HEK293 (cell line): ENCODE results near the gene MGMT.

Experiments
- BCL11B ChIP-seq: fragments of 450-650 bp; formaldehyde crosslinking; IDR thresholded peaks from 2 replicates; pipeline ENCODE4 v1.5.1; 2016; ENCODE audit warnings: low read depth, missing biosample characterization, missing genetic modification characterization
- IKZF3 ChIP-seq: fragments of 450-650 bp; IDR thresholded peaks from 2 replicates; pipeline ENCODE4 v1.5.0; 2018; ENCODE audit warnings: missing biosample characterization, mild to moderate bottlenecking, missing genetic modification characterization, moderate library complexity
- KLF7 ChIP-seq: fragments of 450-650 bp; formaldehyde crosslinking; IDR thresholded peaks from 2 replicates; pipeline ENCODE4 v1.5.1; 2016; ENCODE audit warnings: missing biosample characterization, missing genetic modification characterization, borderline replicate concordance
- MEIS1 ChIP-seq: sonication (generic); formaldehyde crosslinking; IDR thresholded peaks from 2 replicates; pipeline ENCODE4 v1.8.1; 2022; ENCODE audit warnings: missing genetic modification reagents, mild to moderate bottlenecking, borderline replicate concordance
- PRDM6 ChIP-seq: fragments of 450-650 bp; formaldehyde crosslinking; IDR thresholded peaks from 2 replicates; pipeline ENCODE4 v1.5.1; 2017; ENCODE audit warnings: missing biosample characterization, missing genetic modification characterization
- SALL2 ChIP-seq: fragments of 450-650 bp; formaldehyde crosslinking; IDR thresholded peaks from 2 replicates; pipeline ENCODE4 v1.5.0; 2017; ENCODE audit warnings: missing biosample characterization, mild to moderate bottlenecking, missing genetic modification characterization, borderline replicate concordance
- YY1 ChIP-seq: fragments of 450-650 bp; formaldehyde crosslinking; IDR thresholded peaks from 2 replicates; pipeline ENCODE4 v1.5.1; 2018; ENCODE audit warnings: missing biosample characterization, missing genetic modification characterization
- ZBTB10 ChIP-seq: fragments of 450-650 bp; formaldehyde crosslinking; IDR thresholded peaks from 2 replicates; pipeline ENCODE4 v1.5.1; 2016; ENCODE audit warnings: missing biosample characterization, missing genetic modification characterization
- ZBTB48 ChIP-seq: fragments of 450-650 bp; formaldehyde crosslinking; IDR thresholded peaks from 2 replicates; pipeline ENCODE4 v1.5.1; 2016; ENCODE audit warnings: missing biosample characterization, missing genetic modification characterization
- ZFP37 ChIP-seq: fragments of 450-650 bp; formaldehyde crosslinking; IDR thresholded peaks from 2 replicates; pipeline ENCODE4 v1.5.1; 2016; ENCODE audit warnings: missing biosample characterization, missing genetic modification characterization
- ZFP69B ChIP-seq: fragments of 450-650 bp; formaldehyde crosslinking; IDR thresholded peaks from 2 replicates; pipeline ENCODE4 v1.5.1; 2016; ENCODE audit warnings: missing biosample characterization, missing genetic modification characterization
- ZNF121 ChIP-seq: fragments of 450-650 bp; formaldehyde crosslinking; IDR thresholded peaks from 2 replicates; pipeline ENCODE4 v1.5.1; 2016; ENCODE audit warnings: missing biosample characterization, missing genetic modification characterization
- ZNF138 ChIP-seq: fragments of 450-650 bp; formaldehyde crosslinking; IDR thresholded peaks from 2 replicates; pipeline ENCODE4 v1.5.1; 2016; ENCODE audit warnings: missing biosample characterization, missing genetic modification characterization, borderline replicate concordance
- ZNF184 ChIP-seq: fragments of 450-650 bp; IDR thresholded peaks from 2 replicates; pipeline ENCODE4 v1.5.1; 2018; ENCODE audit warnings: missing biosample characterization, mild to moderate bottlenecking, missing genetic modification characterization
- ZNF2 ChIP-seq: fragments of 450-650 bp; formaldehyde crosslinking; IDR thresholded peaks from 2 replicates; pipeline ENCODE4 v1.5.1; 2016; ENCODE audit warnings: missing biosample characterization, missing genetic modification characterization
- ZNF223 ChIP-seq: fragments of 450-650 bp; formaldehyde crosslinking; IDR thresholded peaks from 2 replicates; pipeline ENCODE4 v1.5.1; 2016; ENCODE audit warnings: missing biosample characterization, missing genetic modification characterization
- ZNF335 ChIP-seq: fragments of 450-650 bp; formaldehyde crosslinking; conservative IDR thresholded peaks from 2 replicates; pipeline ENCODE4 v1.5.1; 2016; ENCODE audit warnings: missing biosample characterization, missing genetic modification characterization
- ZNF350 ChIP-seq: fragments of 450-650 bp; formaldehyde crosslinking; IDR thresholded peaks from 2 replicates; pipeline ENCODE4 v1.5.0; 2017; ENCODE audit warnings: missing biosample characterization, mild to moderate bottlenecking, missing genetic modification characterization
- ZNF404 ChIP-seq: fragments of 450-650 bp; formaldehyde crosslinking; IDR thresholded peaks from 2 replicates; pipeline ENCODE4 v1.5.1; 2017; ENCODE audit warnings: missing biosample characterization, missing genetic modification characterization
- ZNF433 ChIP-seq: fragments of 450-650 bp; formaldehyde crosslinking; IDR thresholded peaks from 2 replicates; pipeline ENCODE4 v1.5.1; 2016; ENCODE audit warnings: missing biosample characterization, missing genetic modification characterization, low read depth
- ZNF510 ChIP-seq: fragments of 450-650 bp; formaldehyde crosslinking; IDR thresholded peaks from 2 replicates; pipeline ENCODE4 v1.5.1; 2018; ENCODE audit warnings: mild to moderate bottlenecking, missing genetic modification characterization, missing biosample characterization; ENCODE audit not compliant: insufficient replicate concordance
- ZNF555 ChIP-seq: fragments of 450-650 bp; formaldehyde crosslinking; conservative IDR thresholded peaks from 2 replicates; pipeline ENCODE4 v1.5.1; 2017; ENCODE audit warnings: missing biosample characterization, mild to moderate bottlenecking, missing genetic modification characterization, inconsistent platforms
- ZNF580 ChIP-seq: fragments of 450-650 bp; formaldehyde crosslinking; IDR thresholded peaks from 2 replicates; pipeline ENCODE4 v1.5.1; 2016; ENCODE audit warnings: missing biosample characterization, missing genetic modification characterization
- ZNF600 ChIP-seq: fragments of 450-650 bp; formaldehyde crosslinking; IDR thresholded peaks from 2 replicates; pipeline ENCODE4 v1.5.1; 2016; ENCODE audit warnings: missing biosample characterization, missing genetic modification characterization
- ZNF623 ChIP-seq: fragments of 450-650 bp; formaldehyde crosslinking; IDR thresholded peaks from 2 replicates; pipeline ENCODE4 v1.5.1; 2016; ENCODE audit warnings: missing biosample characterization, missing genetic modification characterization
- ZNF629 ChIP-seq: fragments of 450-650 bp; formaldehyde crosslinking; IDR thresholded peaks from 2 replicates; pipeline ENCODE4 v1.5.1; 2017; ENCODE audit warnings: missing biosample characterization, missing genetic modification characterization
- ZNF664 ChIP-seq: fragments of 450-650 bp; formaldehyde crosslinking; IDR thresholded peaks from 2 replicates; pipeline ENCODE4 v1.5.1; 2016; ENCODE audit warnings: missing biosample characterization, missing genetic modification characterization
- ZNF670 ChIP-seq: fragments of 450-650 bp; formaldehyde crosslinking; IDR thresholded peaks from 2 replicates; pipeline ENCODE4 v1.5.1; 2016; ENCODE audit warnings: missing biosample characterization, missing genetic modification characterization, low read depth
- ZNF747 ChIP-seq: fragments of 450-650 bp; formaldehyde crosslinking; IDR thresholded peaks from 2 replicates; pipeline ENCODE4 v1.5.1; 2016; ENCODE audit warnings: missing biosample characterization, missing genetic modification characterization
- ZNF830 ChIP-seq: fragments of 450-650 bp; IDR thresholded peaks from 2 replicates; pipeline ENCODE4 v1.5.0; 2018; ENCODE audit warnings: missing biosample characterization, missing genetic modification characterization, low read depth, mild to moderate bottlenecking, moderate library complexity
- TF ChIP-seq, protein P1 (sequence below): fragments of 450-650 bp; formaldehyde crosslinking; IDR thresholded peaks from 2 replicates; pipeline ENCODE4 v1.5.1; 2017; ENCODE audit warnings: missing biosample characterization, missing genetic modification characterization
- TF ChIP-seq, protein P2 (sequence below): sonication (generic); formaldehyde crosslinking; IDR thresholded peaks from 2 replicates; pipeline ENCODE4 v1.8.1; 2022; ENCODE audit warnings: mild to moderate bottlenecking, moderate library complexity, missing genetic modification reagents
- TF ChIP-seq, protein P3 (sequence below): fragments of 450-650 bp; formaldehyde crosslinking; IDR thresholded peaks from 2 replicates; pipeline ENCODE4 v1.5.1; 2016; ENCODE audit warnings: missing biosample characterization, missing genetic modification characterization

MGMT gene

DNA sequence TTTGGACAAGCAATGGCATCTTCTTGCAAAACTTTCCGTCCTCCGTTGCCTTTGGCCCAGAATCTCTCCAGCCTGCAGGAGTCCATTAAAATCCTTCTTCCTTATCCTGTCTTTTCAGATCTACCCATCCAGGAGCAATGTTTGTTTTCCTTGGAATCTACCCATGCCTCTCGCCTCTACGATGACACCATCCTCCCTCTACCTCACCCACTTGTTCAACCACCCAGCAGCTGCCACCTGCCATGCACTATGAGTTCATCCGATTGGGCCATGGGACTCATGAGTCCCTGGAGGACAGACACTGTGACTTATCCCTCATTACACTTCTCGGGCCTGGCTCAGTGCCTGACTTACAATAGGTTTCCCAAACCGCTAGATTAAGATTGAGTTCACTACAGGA lies 26.8 kb upstream of the MGMT start (continued):
- TF ChIP-seq, protein P1, sequence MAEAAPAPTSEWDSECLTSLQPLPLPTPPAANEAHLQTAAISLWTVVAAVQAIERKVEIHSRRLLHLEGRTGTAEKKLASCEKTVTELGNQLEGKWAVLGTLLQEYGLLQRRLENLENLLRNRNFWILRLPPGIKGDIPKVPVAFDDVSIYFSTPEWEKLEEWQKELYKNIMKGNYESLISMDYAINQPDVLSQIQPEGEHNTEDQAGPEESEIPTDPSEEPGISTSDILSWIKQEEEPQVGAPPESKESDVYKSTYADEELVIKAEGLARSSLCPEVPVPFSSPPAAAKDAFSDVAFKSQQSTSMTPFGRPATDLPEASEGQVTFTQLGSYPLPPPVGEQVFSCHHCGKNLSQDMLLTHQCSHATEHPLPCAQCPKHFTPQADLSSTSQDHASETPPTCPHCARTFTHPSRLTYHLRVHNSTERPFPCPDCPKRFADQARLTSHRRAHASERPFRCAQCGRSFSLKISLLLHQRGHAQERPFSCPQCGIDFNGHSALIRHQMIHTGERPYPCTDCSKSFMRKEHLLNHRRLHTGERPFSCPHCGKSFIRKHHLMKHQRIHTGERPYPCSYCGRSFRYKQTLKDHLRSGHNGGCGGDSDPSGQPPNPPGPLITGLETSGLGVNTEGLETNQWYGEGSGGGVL (tag by site-specific recombination) = peak; percentile 56
- TF ChIP-seq ZBTB10 = no peak
- no peak for TF ChIP-seq ZNF184
- no peak for TF ChIP-seq ZNF404 (tag by site-specific recombination)
- TF ChIP-seq BCL11B (tag by site-specific recombination) = no peak
- peak; percentile 70; the same call in 1 of the 2 replicates for TF ChIP-seq KLF7 (tag by site-specific recombination)
- no peak for TF ChIP-seq PRDM6 (tag by site-specific recombination)
- TF ChIP-seq ZNF670 (tag by site-specific recombination) = no peak
- no peak for TF ChIP-seq ZNF223 (tag by site-specific recombination)
- TF ChIP-seq IKZF3 (tag by site-specific recombination) = peak; percentile 55; the same call in 1 of the 2 replicates
- no peak for TF ChIP-seq ZNF138 (tag by site-specific recombination)
- no peak for TF ChIP-seq YY1 (tag by site-specific recombination)
- no peak; the same call in 1 of the 2 replicates for TF ChIP-seq ZNF623
- peak; percentile 73 for TF ChIP-seq ZNF2 (tag by site-specific recombination)
- TF ChIP-seq ZBTB48 (tag by site-specific recombination) = no peak
- TF ChIP-seq, protein P2, sequence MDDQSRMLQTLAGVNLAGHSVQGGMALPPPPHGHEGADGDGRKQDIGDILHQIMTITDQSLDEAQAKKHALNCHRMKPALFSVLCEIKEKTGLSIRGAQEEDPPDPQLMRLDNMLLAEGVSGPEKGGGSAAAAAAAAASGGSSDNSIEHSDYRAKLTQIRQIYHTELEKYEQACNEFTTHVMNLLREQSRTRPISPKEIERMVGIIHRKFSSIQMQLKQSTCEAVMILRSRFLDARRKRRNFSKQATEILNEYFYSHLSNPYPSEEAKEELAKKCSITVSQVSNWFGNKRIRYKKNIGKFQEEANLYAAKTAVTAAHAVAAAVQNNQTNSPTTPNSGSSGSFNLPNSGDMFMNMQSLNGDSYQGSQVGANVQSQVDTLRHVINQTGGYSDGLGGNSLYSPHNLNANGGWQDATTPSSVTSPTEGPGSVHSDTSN (CRISPR knock-in tag) = no peak
- no peak for TF ChIP-seq ZNF350
- TF ChIP-seq ZNF600 (tag by site-specific recombination) = no peak
- TF ChIP-seq ZNF510 (tag by site-specific recombination) = no peak
- no peak for TF ChIP-seq ZNF121 (tag by site-specific recombination)
- no peak for TF ChIP-seq ZNF555 (tag by site-specific recombination)
- TF ChIP-seq SALL2 (tag by site-specific recombination) = no peak
- TF ChIP-seq ZNF335 (tag by site-specific recombination) = no peak
- TF ChIP-seq ZNF664 (tag by site-specific recombination) = no peak
- TF ChIP-seq ZFP37 (tag by site-specific recombination) = no peak
- peak; percentile 59 for TF ChIP-seq ZFP69B (tag by site-specific recombination)
- TF ChIP-seq MEIS1 (CRISPR knock-in tag) = no peak
- peak; percentile 97 for TF ChIP-seq ZNF580
- TF ChIP-seq, protein P3, sequence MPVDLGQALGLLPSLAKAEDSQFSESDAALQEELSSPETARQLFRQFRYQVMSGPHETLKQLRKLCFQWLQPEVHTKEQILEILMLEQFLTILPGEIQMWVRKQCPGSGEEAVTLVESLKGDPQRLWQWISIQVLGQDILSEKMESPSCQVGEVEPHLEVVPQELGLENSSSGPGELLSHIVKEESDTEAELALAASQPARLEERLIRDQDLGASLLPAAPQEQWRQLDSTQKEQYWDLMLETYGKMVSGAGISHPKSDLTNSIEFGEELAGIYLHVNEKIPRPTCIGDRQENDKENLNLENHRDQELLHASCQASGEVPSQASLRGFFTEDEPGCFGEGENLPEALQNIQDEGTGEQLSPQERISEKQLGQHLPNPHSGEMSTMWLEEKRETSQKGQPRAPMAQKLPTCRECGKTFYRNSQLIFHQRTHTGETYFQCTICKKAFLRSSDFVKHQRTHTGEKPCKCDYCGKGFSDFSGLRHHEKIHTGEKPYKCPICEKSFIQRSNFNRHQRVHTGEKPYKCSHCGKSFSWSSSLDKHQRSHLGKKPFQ (tag by site-specific recombination) = peak; percentile 57
- TF ChIP-seq ZNF629 (tag by site-specific recombination) = peak; percentile 97
- TF ChIP-seq ZNF747 = no peak
- TF ChIP-seq ZNF830 (tag by site-specific recombination) = no peak
- no peak for TF ChIP-seq ZNF433 (tag by site-specific recombination)
